Measurements from ENCODE around the gene NDE1.

DNA sequence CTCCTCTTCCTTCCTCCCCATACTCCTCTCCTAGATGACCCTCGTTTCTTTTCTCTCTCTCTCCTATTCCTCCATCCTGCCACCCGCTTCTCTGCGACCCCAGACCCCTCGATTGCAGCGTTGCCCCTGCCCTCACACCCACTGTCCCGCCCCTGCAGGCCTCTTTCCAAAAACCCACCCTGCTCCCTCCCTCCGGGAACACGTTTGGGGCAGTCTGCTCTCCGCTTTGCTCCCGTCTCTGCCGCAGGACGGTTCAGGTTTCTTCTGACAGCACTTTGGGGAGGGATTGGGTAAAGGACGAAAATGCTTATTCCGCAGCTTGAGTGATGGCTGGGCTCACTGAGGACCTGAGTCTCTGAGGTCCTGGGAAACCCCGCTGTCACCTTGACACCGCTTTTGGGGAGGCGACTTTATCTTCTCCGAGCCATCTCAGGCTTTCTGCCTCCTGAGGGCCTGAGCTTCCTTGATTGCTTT is 690 bp downstream of the NDE1 start:
- TF ChIP-seq, protein P1, sequence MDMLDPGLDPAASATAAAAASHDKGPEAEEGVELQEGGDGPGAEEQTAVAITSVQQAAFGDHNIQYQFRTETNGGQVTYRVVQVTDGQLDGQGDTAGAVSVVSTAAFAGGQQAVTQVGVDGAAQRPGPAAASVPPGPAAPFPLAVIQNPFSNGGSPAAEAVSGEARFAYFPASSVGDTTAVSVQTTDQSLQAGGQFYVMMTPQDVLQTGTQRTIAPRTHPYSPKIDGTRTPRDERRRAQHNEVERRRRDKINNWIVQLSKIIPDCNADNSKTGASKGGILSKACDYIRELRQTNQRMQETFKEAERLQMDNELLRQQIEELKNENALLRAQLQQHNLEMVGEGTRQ (IDR thresholded peaks at IDR 0.05; ENCODE audit: low read depth, low read length), result no peak
- TF ChIP-seq, protein P2, sequence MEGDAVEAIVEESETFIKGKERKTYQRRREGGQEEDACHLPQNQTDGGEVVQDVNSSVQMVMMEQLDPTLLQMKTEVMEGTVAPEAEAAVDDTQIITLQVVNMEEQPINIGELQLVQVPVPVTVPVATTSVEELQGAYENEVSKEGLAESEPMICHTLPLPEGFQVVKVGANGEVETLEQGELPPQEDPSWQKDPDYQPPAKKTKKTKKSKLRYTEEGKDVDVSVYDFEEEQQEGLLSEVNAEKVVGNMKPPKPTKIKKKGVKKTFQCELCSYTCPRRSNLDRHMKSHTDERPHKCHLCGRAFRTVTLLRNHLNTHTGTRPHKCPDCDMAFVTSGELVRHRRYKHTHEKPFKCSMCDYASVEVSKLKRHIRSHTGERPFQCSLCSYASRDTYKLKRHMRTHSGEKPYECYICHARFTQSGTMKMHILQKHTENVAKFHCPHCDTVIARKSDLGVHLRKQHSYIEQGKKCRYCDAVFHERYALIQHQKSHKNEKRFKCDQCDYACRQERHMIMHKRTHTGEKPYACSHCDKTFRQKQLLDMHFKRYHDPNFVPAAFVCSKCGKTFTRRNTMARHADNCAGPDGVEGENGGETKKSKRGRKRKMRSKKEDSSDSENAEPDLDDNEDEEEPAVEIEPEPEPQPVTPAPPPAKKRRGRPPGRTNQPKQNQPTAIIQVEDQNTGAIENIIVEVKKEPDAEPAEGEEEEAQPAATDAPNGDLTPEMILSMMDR (conservative IDR thresholded peaks at IDR 0.05; ENCODE audit: low read depth, low read length), result no peak

All from IMR-90 (cell line).